ENCODE data around the gene ABCG8. TPM values are rescaled to one million over a fixed set of nuclear protein-coding genes. Genes with fewer than 3 reads are reported as not detected.

Gene ABCG8
- total and polyA plus RNA-seq, 2 donors (not counting 3 experiments of a cell fraction or from before 2014, with no cell fraction given), result not detected

GRCh38 chr2:43810452-43810851 lies 28.3 kb upstream of the ABCG8 start:
- intact Hi-C loops (cut with micrococcal nuclease) (no loop called here), dilution Hi-C loops (cut with MboI; ENCODE audit: extremely low pct_ligation_motif_present, low sequenced_read_pairs) (no loop called here)
- H3K79me2 ChIP-seq (ENCODE audit: control insufficient read depth, insufficient read depth, low read length), result no peaks in the 10 kb centered on the region
- H3K27me3 ChIP-seq (ENCODE audit: control insufficient read depth in 2 of 2, insufficient read depth in 2 of 2, low read length in 2 of 2), result no peaks in the 10 kb centered on the region
- FAIRE-seq (no peak), DNase-seq (ENCODE audit: low read depth, low spot score) (no peak)
- no peaks in the 10 kb centered on the region for H3K9me1 ChIP-seq (replicated peaks; ENCODE audit: control insufficient read depth, extremely low read depth, insufficient read depth, low read length)
- no peak for TF ChIP-seq MYC (IDR thresholded peaks at IDR 0.05; ENCODE audit: low read depth, low read length)
- TF ChIP-seq POLR2AphosphoS5 (IDR thresholded peaks at IDR 0.05; ENCODE audit: insufficient read depth, low read depth, low read length), result no peak
- TF ChIP-seq, protein P1, sequence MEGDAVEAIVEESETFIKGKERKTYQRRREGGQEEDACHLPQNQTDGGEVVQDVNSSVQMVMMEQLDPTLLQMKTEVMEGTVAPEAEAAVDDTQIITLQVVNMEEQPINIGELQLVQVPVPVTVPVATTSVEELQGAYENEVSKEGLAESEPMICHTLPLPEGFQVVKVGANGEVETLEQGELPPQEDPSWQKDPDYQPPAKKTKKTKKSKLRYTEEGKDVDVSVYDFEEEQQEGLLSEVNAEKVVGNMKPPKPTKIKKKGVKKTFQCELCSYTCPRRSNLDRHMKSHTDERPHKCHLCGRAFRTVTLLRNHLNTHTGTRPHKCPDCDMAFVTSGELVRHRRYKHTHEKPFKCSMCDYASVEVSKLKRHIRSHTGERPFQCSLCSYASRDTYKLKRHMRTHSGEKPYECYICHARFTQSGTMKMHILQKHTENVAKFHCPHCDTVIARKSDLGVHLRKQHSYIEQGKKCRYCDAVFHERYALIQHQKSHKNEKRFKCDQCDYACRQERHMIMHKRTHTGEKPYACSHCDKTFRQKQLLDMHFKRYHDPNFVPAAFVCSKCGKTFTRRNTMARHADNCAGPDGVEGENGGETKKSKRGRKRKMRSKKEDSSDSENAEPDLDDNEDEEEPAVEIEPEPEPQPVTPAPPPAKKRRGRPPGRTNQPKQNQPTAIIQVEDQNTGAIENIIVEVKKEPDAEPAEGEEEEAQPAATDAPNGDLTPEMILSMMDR (IDR thresholded peaks at IDR 0.05; ENCODE audit: extremely low read depth in 1 of 2, insufficient read depth in 1 of 2, low read depth in 1 of 2, low read length in 2 of 2), result no peak
- no peak for TF ChIP-seq EZH2 (IDR thresholded peaks at IDR 0.05; ENCODE audit: borderline replicate concordance, low read depth, low read length, severe bottlenecking)
- no peak for TF ChIP-seq FOS (IDR thresholded peaks at IDR 0.05; ENCODE audit: borderline replicate concordance, insufficient read depth, low read length)
- no peak for TF ChIP-seq MAX (IDR thresholded peaks at IDR 0.05; ENCODE audit: insufficient read depth, insufficient read length)
- H3K9ac ChIP-seq (replicated peaks; ENCODE audit: extremely low read depth, insufficient read depth, low read length), result no peak overlapping the region
- ChIA-PET POLR2A (no interaction called here), CTCF (no interaction called here)
- no peaks in the 10 kb centered on the region for H3K9me3 ChIP-seq (replicated peaks; ENCODE audit: control insufficient read depth, insufficient read depth, low read length)
- H3K27ac ChIP-seq (ENCODE audit: insufficient read depth, low read depth, low read length), result no peak overlapping the region
- H3K4me3 ChIP-seq (replicated peaks in 1 of 3; ENCODE audit: insufficient read depth in 1 of 3, low read depth in 1 of 3, low read length in 3 of 3), result no peak overlapping the region
- H4K20me1 ChIP-seq (replicated peaks; ENCODE audit: control insufficient read depth, extremely low read depth, insufficient read depth, low read length), result no peaks in the 10 kb centered on the region
- no peaks in the 10 kb centered on the region for H3K4me1 ChIP-seq (ENCODE audit: control insufficient read depth, extremely low read depth, insufficient read depth, low read length)
- no peak overlapping the region for H2AFZ ChIP-seq (ENCODE audit: low read depth, low read length)
- H3K36me3 ChIP-seq (ENCODE audit: control insufficient read depth in 2 of 2, extremely low read depth in 1 of 2, insufficient read depth in 2 of 2, low read length in 2 of 2), result no peaks in the 10 kb centered on the region
- BruUV-seq (replicated peaks), result no TSS peak
- no peak overlapping the region for H3K4me2 ChIP-seq (ENCODE audit: insufficient read depth, low read length)

DNA sequence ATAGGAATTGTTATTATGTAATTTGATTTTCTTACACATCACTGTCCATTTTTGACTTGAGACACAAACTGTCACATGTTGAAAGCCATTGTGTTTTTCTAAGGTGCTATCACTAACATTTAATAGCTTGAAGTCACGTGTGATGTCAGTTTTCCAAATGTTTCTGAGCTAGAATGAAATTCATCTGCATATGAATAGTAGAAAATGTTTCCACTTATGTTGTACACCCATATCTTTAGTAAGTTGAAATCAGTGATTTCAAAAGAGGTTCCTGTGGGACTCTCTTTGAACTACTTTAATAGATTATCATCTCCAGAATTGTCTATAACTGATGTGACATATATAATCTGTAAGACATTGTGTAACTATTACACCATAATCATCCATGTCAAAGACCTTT lies 27.9 kb upstream of the ABCG8 start:
- no peak overlapping the region for H3K4me2 ChIP-seq (ENCODE audit: insufficient read depth, low read length)
- no peak overlapping the region for H3K27ac ChIP-seq (ENCODE audit: insufficient read depth, low read depth, low read length)
- no peaks in the 10 kb centered on the region for H3K9me3 ChIP-seq (replicated peaks; ENCODE audit: control insufficient read depth, insufficient read depth, low read length)
- dilution Hi-C loops (cut with MboI; ENCODE audit: extremely low pct_ligation_motif_present, low sequenced_read_pairs) (no loop called here), intact Hi-C loops (cut with micrococcal nuclease) (no loop called here)
- H3K36me3 ChIP-seq (ENCODE audit: control insufficient read depth in 2 of 2, extremely low read depth in 1 of 2, insufficient read depth in 2 of 2, low read length in 2 of 2), result no peaks in the 10 kb centered on the region
- H3K27me3 ChIP-seq (ENCODE audit: control insufficient read depth in 2 of 2, insufficient read depth in 2 of 2, low read length in 2 of 2), result no peaks in the 10 kb centered on the region
- no TSS peak for BruUV-seq (replicated peaks)
- H3K4me3 ChIP-seq (replicated peaks in 1 of 3; ENCODE audit: insufficient read depth in 1 of 3, low read depth in 1 of 3, low read length in 3 of 3), result no peak overlapping the region
- H3K4me1 ChIP-seq (ENCODE audit: control insufficient read depth, extremely low read depth, insufficient read depth, low read length), result no peaks in the 10 kb centered on the region
- TF ChIP-seq EZH2 (IDR thresholded peaks at IDR 0.05; ENCODE audit: borderline replicate concordance, low read depth, low read length, severe bottlenecking) (no peak), MYC (IDR thresholded peaks at IDR 0.05; ENCODE audit: low read depth, low read length) (no peak), GATA2 (IDR thresholded peaks at IDR 0.05; ENCODE audit: insufficient read depth, insufficient read length, low read depth, low read length) (no peak), FOS (IDR thresholded peaks at IDR 0.05; ENCODE audit: borderline replicate concordance, insufficient read depth, low read length) (no peak), POLR2A (IDR thresholded peaks at IDR 0.05; ENCODE audit: low read depth, low read length) (no peak), MAX (IDR thresholded peaks at IDR 0.05; ENCODE audit: insufficient read depth, insufficient read length) (no peak), POLR2AphosphoS5 (IDR thresholded peaks at IDR 0.05; ENCODE audit: insufficient read depth, low read depth, low read length) (no peak), JUN (IDR thresholded peaks at IDR 0.05; ENCODE audit: borderline replicate concordance, insufficient read depth, insufficient read length, low read depth) (no peak)
- TF ChIP-seq, protein P1 (IDR thresholded peaks at IDR 0.05; ENCODE audit: extremely low read depth in 1 of 2, insufficient read depth in 1 of 2, low read depth in 1 of 2, low read length in 2 of 2), result no peak
- FAIRE-seq (no peak), DNase-seq (ENCODE audit: low read depth, low spot score) (no peak)
- H2AFZ ChIP-seq (ENCODE audit: low read depth, low read length), result no peak overlapping the region
- H3K9ac ChIP-seq (replicated peaks; ENCODE audit: extremely low read depth, insufficient read depth, low read length), result no peak overlapping the region
- POLR2A ChIA-PET, result no interaction called here
- H3K79me2 ChIP-seq (ENCODE audit: control insufficient read depth, insufficient read depth, low read length), result no peaks in the 10 kb centered on the region
- no peaks in the 10 kb centered on the region for H4K20me1 ChIP-seq (replicated peaks; ENCODE audit: control insufficient read depth, extremely low read depth, insufficient read depth, low read length)
- CTCF ChIA-PET, result no interaction called here
- no peaks in the 10 kb centered on the region for H3K9me1 ChIP-seq (replicated peaks; ENCODE audit: control insufficient read depth, extremely low read depth, insufficient read depth, low read length)
